Endothelial cell (in vitro differentiated cells): ENCODE results near the gene PRM2. TPM values are rescaled to one million over a fixed set of nuclear protein-coding genes. Genes with fewer than 3 reads are reported as not detected.
"Not testable (repeated sequence)": the region's sequence is repeated elsewhere in the genome, so short reads cannot be mapped to it uniquely, and the experiment has no call there.

Experiments used
- DNase-seq: peaks from one replicate; pipeline ENCODE4 v3.0.0; 2021; ENCODE audit warnings: low spot score
- H3K27ac Mint-ChIP-seq: one replicate; pipeline ENCODE4 v1.8.0; 2021; ENCODE audit warnings: mixed read lengths, inconsistent platforms; ENCODE audit not compliant: unreplicated experiment
- H3K27me3 Mint-ChIP-seq: one replicate; pipeline ENCODE4 v1.8.0; 2021; ENCODE audit warnings: mild to moderate bottlenecking, moderate library complexity, mixed read lengths, inconsistent platforms; ENCODE audit not compliant: unreplicated experiment
- H3K36me3 Mint-ChIP-seq: one replicate; pipeline ENCODE4 v1.8.0; 2021; ENCODE audit warnings: mild to moderate bottlenecking, low read depth, mixed read lengths, inconsistent platforms; ENCODE audit not compliant: unreplicated experiment
- H3K4me1 Mint-ChIP-seq: one replicate; pipeline ENCODE4 v1.8.0; 2021; ENCODE audit warnings: mild to moderate bottlenecking, mixed read lengths, inconsistent platforms; ENCODE audit not compliant: unreplicated experiment
- H3K4me3 Mint-ChIP-seq: one replicate; pipeline ENCODE4 v1.8.0; 2021; ENCODE audit warnings: mild to moderate bottlenecking, mixed read lengths, inconsistent platforms; ENCODE audit not compliant: unreplicated experiment
- H3K9me3 Mint-ChIP-seq: one replicate; pipeline ENCODE4 v1.8.0; 2021; ENCODE audit warnings: mixed read lengths, inconsistent platforms; ENCODE audit not compliant: unreplicated experiment
- total RNA-seq: library from RNA; stranded (reverse); fragmentation: NEBNext Ultra II Directional; extraction: Animal tissue kit (Norgen Biotek cat#: 25700); gene quantifications from one replicate; pipeline ENCODE4 v1.2.1, GENCODE V29; 2021; ENCODE audit not compliant: unreplicated experiment
- TF ChIP-seq, protein P1 (sequence below): fragments of 200-600 bp; sonication (generic); IDR thresholded peaks from one replicate; pipeline ENCODE4 v1.5.0; 2021; ENCODE audit warnings: antibody characterized with exemption; ENCODE audit not compliant: unreplicated experiment

The PRM2 gene
- total RNA-seq, 1 donor from 2014 or later, result not detected

GRCh38 chr16:11295672-11296071 is 19.4 kb upstream of the PRM2 start:
- Mint-ChIP-seq H3K27ac (no peak overlapping the region), H3K4me1 (peaks cover 3% of the 10 kb centered on the region), H3K27me3 (peaks cover 7% of the 10 kb centered on the region), H3K9me3 (no peaks in the 10 kb centered on the region), H3K36me3 (no peaks in the 10 kb centered on the region), H3K4me3 (no peak overlapping the region)
- TF ChIP-seq, protein P1, sequence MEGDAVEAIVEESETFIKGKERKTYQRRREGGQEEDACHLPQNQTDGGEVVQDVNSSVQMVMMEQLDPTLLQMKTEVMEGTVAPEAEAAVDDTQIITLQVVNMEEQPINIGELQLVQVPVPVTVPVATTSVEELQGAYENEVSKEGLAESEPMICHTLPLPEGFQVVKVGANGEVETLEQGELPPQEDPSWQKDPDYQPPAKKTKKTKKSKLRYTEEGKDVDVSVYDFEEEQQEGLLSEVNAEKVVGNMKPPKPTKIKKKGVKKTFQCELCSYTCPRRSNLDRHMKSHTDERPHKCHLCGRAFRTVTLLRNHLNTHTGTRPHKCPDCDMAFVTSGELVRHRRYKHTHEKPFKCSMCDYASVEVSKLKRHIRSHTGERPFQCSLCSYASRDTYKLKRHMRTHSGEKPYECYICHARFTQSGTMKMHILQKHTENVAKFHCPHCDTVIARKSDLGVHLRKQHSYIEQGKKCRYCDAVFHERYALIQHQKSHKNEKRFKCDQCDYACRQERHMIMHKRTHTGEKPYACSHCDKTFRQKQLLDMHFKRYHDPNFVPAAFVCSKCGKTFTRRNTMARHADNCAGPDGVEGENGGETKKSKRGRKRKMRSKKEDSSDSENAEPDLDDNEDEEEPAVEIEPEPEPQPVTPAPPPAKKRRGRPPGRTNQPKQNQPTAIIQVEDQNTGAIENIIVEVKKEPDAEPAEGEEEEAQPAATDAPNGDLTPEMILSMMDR, result no peak
- no peak for DNase-seq

DNA sequence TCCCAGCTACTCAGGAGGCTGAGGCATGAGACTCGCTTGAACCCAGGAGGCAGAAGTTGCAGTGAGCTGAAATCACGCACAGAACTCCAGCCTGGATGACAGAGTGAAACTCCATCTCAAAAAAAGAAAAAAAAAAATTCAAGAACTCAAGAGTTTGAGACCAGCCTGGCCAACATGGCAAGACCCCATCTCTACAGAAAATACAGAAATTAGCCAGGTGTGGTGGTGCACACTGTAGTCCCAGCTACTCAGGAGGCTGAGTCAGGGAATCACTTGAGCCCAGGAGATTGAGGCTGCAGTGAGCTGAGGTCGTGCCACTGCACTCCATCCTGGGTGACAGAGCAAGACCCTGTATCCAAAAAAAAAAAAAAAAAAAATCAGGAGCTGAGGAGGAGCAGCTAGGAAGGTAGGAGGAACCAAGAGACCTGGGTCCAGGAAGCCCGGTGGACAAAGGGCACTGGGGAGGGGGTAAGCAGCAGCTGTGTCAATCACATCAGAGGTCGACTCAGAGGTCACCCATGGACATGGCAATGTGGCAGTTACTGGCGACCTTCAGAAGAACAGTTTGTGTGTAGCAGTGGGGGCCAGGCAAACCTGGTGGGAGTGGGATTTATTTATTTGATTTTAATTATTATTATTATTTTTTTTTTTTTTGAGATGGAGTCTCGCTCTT is 15.9 kb upstream of the PRM2 start:
- TF ChIP-seq, protein P1, result no peak
- Mint-ChIP-seq H3K4me3 (no peak overlapping the region), H3K4me1 (peaks cover 3% of the 10 kb centered on the region), H3K36me3 (no peaks in the 10 kb centered on the region), H3K9me3 (no peaks in the 10 kb centered on the region), H3K27me3 (peaks cover 5% of the 10 kb centered on the region), H3K27ac (no peak overlapping the region)
- DNase-seq, result no peak

DNA sequence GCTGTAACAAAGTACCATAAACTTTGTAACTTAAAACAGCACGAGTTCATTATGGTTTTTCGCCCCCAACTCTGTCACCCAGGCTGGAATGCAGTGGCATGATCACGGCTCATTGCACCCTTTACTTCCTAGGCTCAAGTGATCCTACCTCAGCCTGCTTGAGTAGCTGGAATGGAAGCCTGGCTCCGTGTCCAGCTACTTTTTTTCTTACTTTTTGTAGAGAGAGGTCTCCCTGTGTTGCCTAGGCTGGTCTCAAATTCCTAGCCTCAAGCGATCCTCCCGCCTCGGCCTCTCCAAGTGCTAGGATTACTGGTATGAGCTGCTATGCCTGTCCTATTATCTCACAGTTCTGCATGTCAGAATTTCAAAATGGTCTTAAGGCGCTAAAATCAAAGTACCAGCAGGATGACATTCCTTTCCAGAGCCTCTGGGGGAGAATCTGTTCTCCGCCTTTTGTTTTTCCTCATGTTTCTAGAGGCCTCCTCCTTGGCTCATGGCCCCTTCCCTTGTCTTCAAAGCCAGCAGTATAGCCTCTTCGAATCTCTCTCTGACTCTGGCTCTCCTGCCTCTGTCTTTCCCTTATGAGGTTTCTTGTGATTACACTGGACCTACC is 14.9 kb upstream of the PRM2 start:
- no peak overlapping the region for H3K4me3 Mint-ChIP-seq
- no peaks in the 10 kb centered on the region for H3K9me3 Mint-ChIP-seq
- TF ChIP-seq, protein P1, result no peak
- peaks cover 5% of the 10 kb centered on the region for H3K27me3 Mint-ChIP-seq
- no peaks in the 10 kb centered on the region for H3K4me1 Mint-ChIP-seq
- H3K27ac Mint-ChIP-seq, result no peak overlapping the region
- H3K36me3 Mint-ChIP-seq, result no peaks in the 10 kb centered on the region
- DNase-seq, result no peak

DNA sequence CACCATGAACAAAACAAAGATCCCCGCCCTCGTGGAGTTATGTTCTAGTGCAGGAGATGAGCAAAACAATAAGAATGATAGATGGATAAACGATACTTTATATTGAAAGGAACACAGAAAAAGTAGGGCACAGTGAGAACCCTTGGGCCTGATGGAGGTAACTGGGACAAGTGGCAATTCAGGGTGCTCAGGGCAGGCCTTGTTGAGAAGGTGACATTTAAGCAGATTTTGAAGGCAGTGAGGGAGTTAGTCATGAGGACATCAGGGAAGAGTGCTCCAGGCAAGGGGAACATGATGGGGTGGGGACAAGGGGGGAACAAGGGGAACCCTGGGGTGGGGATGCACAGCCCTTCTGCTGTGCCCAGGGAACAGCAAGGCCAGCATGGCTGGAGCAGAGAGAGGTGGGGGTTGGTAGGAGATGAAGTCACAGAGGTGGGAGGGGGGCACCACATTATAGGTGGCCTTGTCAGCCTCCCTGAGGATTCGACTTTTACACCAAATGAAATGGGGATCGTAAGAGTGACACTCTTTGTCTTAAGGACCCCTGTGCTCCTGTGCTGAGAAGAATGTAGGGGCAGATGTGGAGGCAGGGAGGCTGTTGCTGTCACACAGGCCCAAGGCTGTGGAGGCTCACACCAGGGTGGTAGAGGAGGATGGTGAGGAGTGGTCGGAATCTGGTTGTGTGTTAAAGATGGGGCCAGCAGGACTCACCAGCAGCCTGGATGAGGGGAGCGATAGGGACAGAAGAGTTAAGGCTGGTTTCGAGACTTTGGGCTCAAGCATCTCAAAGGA is 14.0 kb upstream of the PRM2 start:
- no peaks in the 10 kb centered on the region for H3K36me3 Mint-ChIP-seq
- H3K4me3 Mint-ChIP-seq, result no peak overlapping the region
- no peak overlapping the region for H3K27ac Mint-ChIP-seq
- TF ChIP-seq, protein P1, result no peak
- H3K27me3 Mint-ChIP-seq, result peaks cover 5% of the 10 kb centered on the region
- no peaks in the 10 kb centered on the region for H3K9me3 Mint-ChIP-seq
- no peaks in the 10 kb centered on the region for H3K4me1 Mint-ChIP-seq
- no peak for DNase-seq

DNA sequence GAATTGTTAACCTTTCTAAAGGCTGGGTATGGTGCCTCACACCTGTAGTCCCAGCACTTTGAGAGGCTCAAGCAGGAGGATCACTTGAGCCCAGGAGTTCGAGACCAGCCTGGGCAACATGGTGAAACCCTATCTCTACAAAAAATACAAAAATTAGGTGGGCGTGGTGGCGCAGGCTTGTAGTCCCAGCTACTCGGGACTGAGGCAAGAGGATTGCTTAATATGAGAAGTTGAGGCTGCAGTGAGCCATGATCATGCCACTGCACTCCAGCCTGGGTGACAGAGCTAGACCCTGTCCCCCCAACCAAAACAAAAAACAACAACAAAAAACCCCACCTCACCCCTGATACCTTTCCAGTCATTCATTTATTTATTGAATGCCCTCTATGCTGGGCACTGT is 13.4 kb upstream of the PRM2 start:
- not testable (repeated sequence) for H3K27me3 Mint-ChIP-seq, H3K4me3 Mint-ChIP-seq, H3K27ac Mint-ChIP-seq, H3K4me1 Mint-ChIP-seq, DNase-seq, H3K9me3 Mint-ChIP-seq, H3K36me3 Mint-ChIP-seq
